HEK293 (cell line): ENCODE data around the gene FNDC1.

Experiments used
- CTCF ChIA-PET: fragments of 350-600 bp; formaldehyde crosslinking; extraction: SDS; loops from one replicate; lab custom pipeline; 2021; ENCODE audit warnings: antibody characterized with exemption; lab: Yijun Ruan, JAX
- POLR2A ChIA-PET: fragments of 300-600 bp; formaldehyde crosslinking; extraction: SDS; loops from one replicate; lab custom pipeline; 2020; ENCODE audit warnings: antibody characterized with exemption, inconsistent platforms; lab: Yijun Ruan, JAX
- H3K27ac ChIP-seq: fragments of 200-500 bp; sonication (Bioruptor generic); 2 replicates; pipeline ENCODE4 v1.5.1; 2014; ENCODE audit warnings: low read depth, low read length, control low read depth, inconsistent platforms; ENCODE audit errors: extremely low read depth
- H3K36me3 ChIP-seq, 2 experiments: fragments of 200-500 bp in 1 of 2; sonication (Bioruptor generic) in 1 of 2; 1 replicate in 1 of 2; 2 replicates in 1 of 2; pipeline ENCODE4 v1.5.1; 2014 to 2017; ENCODE audit warnings: inconsistent platforms in 2 of 2, low read length in 2 of 2; ENCODE audit not compliant: control insufficient read depth in 2 of 2, insufficient read depth in 1 of 2
- H3K4me1 ChIP-seq: fragments of 200-500 bp; sonication (Bioruptor generic); 2 replicates; pipeline ENCODE4 v1.5.1; 2014; ENCODE audit warnings: mild to moderate bottlenecking, low read length, inconsistent platforms; ENCODE audit not compliant: control insufficient read depth, insufficient read depth
- H3K4me3 ChIP-seq: 2 replicates; pipeline ENCODE4 v1.5.1; 2011; ENCODE audit warnings: low read depth, mild to moderate bottlenecking, control low read depth, low read length, moderate library complexity
- H3K9me3 ChIP-seq: fragments of 200-500 bp; sonication (Bioruptor generic); 2 replicates; pipeline ENCODE4 v1.5.1; 2014; ENCODE audit warnings: low read depth, low read length, inconsistent platforms; ENCODE audit not compliant: control insufficient read depth, insufficient read depth
- EGR2 ChIP-seq: fragments of 450-650 bp; formaldehyde crosslinking; IDR thresholded peaks from 2 replicates; pipeline ENCODE4 v1.5.1; 2016; ENCODE audit warnings: low read depth, missing biosample characterization, missing genetic modification characterization
- FEZF1 ChIP-seq: fragments of 450-650 bp; formaldehyde crosslinking; IDR thresholded peaks from 2 replicates; pipeline ENCODE4 v1.5.1; 2016; ENCODE audit warnings: missing biosample characterization, missing genetic modification characterization
- KLF10 ChIP-seq: fragments of 450-650 bp; IDR thresholded peaks from 2 replicates; pipeline ENCODE4 v1.5.1; 2018; ENCODE audit warnings: missing biosample characterization, mild to moderate bottlenecking, missing genetic modification characterization
- ZBTB7A ChIP-seq: fragments of 450-650 bp; formaldehyde crosslinking; IDR thresholded peaks from 2 replicates; pipeline ENCODE4 v1.5.1; 2016; ENCODE audit warnings: low read depth, missing biosample characterization, missing genetic modification characterization
- ZBTB8A ChIP-seq: fragments of 450-650 bp; formaldehyde crosslinking; IDR thresholded peaks from 2 replicates; pipeline ENCODE4 v1.5.1; 2016; ENCODE audit warnings: missing biosample characterization, missing genetic modification characterization
- ZNF157 ChIP-seq: fragments of 450-650 bp; formaldehyde crosslinking; IDR thresholded peaks from 2 replicates; pipeline ENCODE4 v1.5.1; 2016; ENCODE audit warnings: missing biosample characterization, missing genetic modification characterization
- ZNF175 ChIP-seq: fragments of 450-650 bp; formaldehyde crosslinking; IDR thresholded peaks from 2 replicates; pipeline ENCODE4 v1.5.1; 2016; ENCODE audit warnings: missing biosample characterization, missing genetic modification characterization
- ZNF211 ChIP-seq: fragments of 450-650 bp; formaldehyde crosslinking; IDR thresholded peaks from 2 replicates; pipeline ENCODE4 v1.5.1; 2016; ENCODE audit warnings: low read depth, missing biosample characterization, missing genetic modification characterization
- ZNF354C ChIP-seq: fragments of 450-650 bp; formaldehyde crosslinking; IDR thresholded peaks from 2 replicates; pipeline ENCODE4 v1.5.1; 2016; ENCODE audit warnings: missing biosample characterization, missing genetic modification characterization, low read depth, borderline replicate concordance
- ZNF555 ChIP-seq: fragments of 450-650 bp; formaldehyde crosslinking; conservative IDR thresholded peaks from 2 replicates; pipeline ENCODE4 v1.5.1; 2017; ENCODE audit warnings: missing biosample characterization, mild to moderate bottlenecking, missing genetic modification characterization, inconsistent platforms
- ZNF624 ChIP-seq: fragments of 450-650 bp; formaldehyde crosslinking; IDR thresholded peaks from 2 replicates; pipeline ENCODE4 v1.5.1; 2017; ENCODE audit warnings: missing biosample characterization, missing genetic modification characterization
- ZNF654 ChIP-seq: fragments of 450-650 bp; formaldehyde crosslinking; IDR thresholded peaks from 2 replicates; pipeline ENCODE4 v1.5.1; 2016; ENCODE audit warnings: low read depth, missing biosample characterization, missing genetic modification characterization
- ZNF660 ChIP-seq: fragments of 450-650 bp; IDR thresholded peaks from 2 replicates; pipeline ENCODE4 v1.5.1; 2018; ENCODE audit warnings: missing biosample characterization, mild to moderate bottlenecking, missing genetic modification characterization
- ZNF707 ChIP-seq: fragments of 450-650 bp; formaldehyde crosslinking; IDR thresholded peaks from 2 replicates; pipeline ENCODE4 v1.5.1; 2016; ENCODE audit warnings: missing biosample characterization, missing genetic modification characterization
- ZSCAN30 ChIP-seq: fragments of 450-650 bp; IDR thresholded peaks from 2 replicates; pipeline ENCODE4 v1.5.1; 2018; ENCODE audit warnings: missing biosample characterization, mild to moderate bottlenecking, missing genetic modification characterization, moderate library complexity
- TF ChIP-seq, protein P1 (sequence below): fragments of 450-650 bp; formaldehyde crosslinking; IDR thresholded peaks from 2 replicates; pipeline ENCODE4 v1.5.1; 2016; ENCODE audit warnings: missing biosample characterization, missing genetic modification characterization
- TF ChIP-seq, protein P2 (sequence below): fragments of 450-650 bp; formaldehyde crosslinking; IDR thresholded peaks from 2 replicates; pipeline ENCODE4 v1.5.1; 2017; ENCODE audit warnings: missing biosample characterization, mild to moderate bottlenecking, missing genetic modification characterization, moderate library complexity
- TF ChIP-seq, protein P3 (sequence below): fragments of 450-650 bp; formaldehyde crosslinking; IDR thresholded peaks from 2 replicates; pipeline ENCODE4 v1.5.1; 2017; ENCODE audit warnings: missing biosample characterization, missing genetic modification characterization
- TF ChIP-seq, protein P4 (sequence below): fragments of 450-650 bp; formaldehyde crosslinking; IDR thresholded peaks from 2 replicates; pipeline ENCODE4 v1.5.1; 2016; ENCODE audit warnings: missing biosample characterization, missing genetic modification characterization
- TF ChIP-seq, protein P5 (sequence below): fragments of 450-650 bp; formaldehyde crosslinking; IDR thresholded peaks from 2 replicates; pipeline ENCODE4 v1.5.1; 2016; ENCODE audit warnings: missing biosample characterization, missing genetic modification characterization

The FNDC1 gene

DNA sequence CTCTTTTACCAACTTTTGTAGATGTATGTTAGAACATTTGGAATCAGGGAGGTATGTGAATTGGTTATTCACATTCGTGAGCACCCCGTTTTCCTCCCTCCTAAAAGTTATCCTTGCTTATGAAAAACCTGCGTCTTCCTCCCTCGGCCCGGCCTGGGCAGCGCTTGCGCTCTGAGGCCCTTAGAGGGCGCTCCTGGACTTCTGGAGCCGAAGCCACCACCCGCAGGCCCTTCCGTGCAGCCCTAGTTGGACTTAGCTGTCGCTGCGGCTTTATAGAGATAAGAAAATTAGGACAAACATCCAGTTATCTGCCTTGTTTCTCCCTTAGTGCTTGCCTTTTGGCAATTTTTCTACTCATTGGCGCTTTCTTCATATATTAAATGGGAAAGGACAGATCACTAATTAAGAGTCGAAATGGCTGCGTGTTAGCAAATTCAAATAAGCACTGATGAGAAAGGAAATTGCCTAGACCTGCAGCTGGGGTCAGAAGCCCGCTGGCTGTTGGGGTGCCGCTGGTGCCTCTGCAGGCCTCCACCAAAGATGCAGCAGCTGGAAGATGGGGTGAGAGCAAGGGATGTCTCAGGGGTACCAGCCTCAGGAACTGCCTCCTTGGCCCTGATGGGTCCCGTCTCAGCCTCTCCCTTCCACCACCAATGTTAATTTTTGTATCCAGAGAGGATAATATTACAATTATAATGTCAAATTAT, 5.2 kb downstream of the FNDC1 start (continued):
- TF ChIP-seq, protein P1, sequence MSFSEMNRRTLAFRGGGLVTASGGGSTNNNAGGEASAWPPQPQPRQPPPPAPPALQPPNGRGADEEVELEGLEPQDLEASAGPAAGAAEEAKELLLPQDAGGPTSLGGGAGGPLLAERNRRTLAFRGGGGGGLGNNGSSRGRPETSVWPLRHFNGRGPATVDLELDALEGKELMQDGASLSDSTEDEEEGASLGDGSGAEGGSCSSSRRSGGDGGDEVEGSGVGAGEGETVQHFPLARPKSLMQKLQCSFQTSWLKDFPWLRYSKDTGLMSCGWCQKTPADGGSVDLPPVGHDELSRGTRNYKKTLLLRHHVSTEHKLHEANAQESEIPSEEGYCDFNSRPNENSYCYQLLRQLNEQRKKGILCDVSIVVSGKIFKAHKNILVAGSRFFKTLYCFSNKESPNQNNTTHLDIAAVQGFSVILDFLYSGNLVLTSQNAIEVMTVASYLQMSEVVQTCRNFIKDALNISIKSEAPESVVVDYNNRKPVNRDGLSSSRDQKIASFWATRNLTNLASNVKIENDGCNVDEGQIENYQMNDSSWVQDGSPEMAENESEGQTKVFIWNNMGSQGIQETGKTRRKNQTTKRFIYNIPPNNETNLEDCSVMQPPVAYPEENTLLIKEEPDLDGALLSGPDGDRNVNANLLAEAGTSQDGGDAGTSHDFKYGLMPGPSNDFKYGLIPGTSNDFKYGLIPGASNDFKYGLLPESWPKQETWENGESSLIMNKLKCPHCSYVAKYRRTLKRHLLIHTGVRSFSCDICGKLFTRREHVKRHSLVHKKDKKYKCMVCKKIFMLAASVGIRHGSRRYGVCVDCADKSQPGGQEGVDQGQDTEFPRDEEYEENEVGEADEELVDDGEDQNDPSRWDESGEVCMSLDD (tag by site-specific recombination) = no peak
- peak; percentile 94 for TF ChIP-seq ZNF654 (tag by site-specific recombination)
- TF ChIP-seq FEZF1 = 0 out of 2 replicates have a peak, but pooled peaks have one; percentile 17
- TF ChIP-seq ZNF354C (tag by site-specific recombination) = no peak
- peak; percentile 56; the same call in 1 of the 2 replicates for TF ChIP-seq ZSCAN30 (tag by site-specific recombination)
- TF ChIP-seq, protein P2, sequence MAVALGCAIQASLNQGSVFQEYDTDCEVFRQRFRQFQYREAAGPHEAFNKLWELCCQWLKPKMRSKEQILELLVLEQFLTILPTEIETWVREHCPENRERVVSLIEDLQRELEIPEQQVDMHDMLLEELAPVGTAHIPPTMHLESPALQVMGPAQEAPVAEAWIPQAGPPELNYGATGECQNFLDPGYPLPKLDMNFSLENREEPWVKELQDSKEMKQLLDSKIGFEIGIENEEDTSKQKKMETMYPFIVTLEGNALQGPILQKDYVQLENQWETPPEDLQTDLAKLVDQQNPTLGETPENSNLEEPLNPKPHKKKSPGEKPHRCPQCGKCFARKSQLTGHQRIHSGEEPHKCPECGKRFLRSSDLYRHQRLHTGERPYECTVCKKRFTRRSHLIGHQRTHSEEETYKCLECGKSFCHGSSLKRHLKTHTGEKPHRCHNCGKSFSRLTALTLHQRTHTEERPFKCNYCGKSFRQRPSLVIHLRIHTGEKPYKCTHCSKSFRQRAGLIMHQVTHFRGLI (tag by site-specific recombination) = peak; percentile 24; the same call in 1 of the 2 replicates
- 0 out of 2 replicates have a peak, but pooled peaks have one; percentile 21 for TF ChIP-seq ZBTB8A
- TF ChIP-seq ZBTB7A (tag by site-specific recombination) = no peak
- TF ChIP-seq ZNF157 (tag by site-specific recombination) = no peak
- TF ChIP-seq ZNF660 (tag by site-specific recombination) = 0 out of 2 replicates have a peak, but pooled peaks have one; percentile 36
- no peak for TF ChIP-seq KLF10 (tag by site-specific recombination)
- TF ChIP-seq, all 188 proteins: peak for 11

DNA sequence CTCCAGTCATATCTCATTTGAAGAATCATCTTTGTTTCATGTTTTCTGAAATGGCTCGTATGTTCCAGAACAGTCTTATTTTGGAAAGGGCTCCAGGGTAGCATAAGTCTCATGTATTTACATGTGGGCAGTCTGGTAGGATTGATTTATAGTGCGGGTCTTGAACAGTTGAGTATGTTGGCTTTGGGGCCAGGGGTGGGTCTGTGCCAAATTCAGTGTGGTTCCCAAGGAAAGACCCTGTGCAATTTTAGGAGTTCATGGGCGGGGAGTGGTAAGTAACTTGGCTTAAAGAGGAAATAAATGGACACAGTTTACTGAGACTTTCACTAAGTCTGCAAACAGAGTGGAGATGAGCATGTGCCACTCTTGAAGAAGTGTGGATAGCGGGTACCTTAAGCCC, 7.7 kb downstream of the FNDC1 start:
- Histone ChIP-seq H3K4me3 (no peak overlapping the region), H3K9me3 (no peaks in the 10 kb centered on the region), H3K27ac (no peak overlapping the region), H3K36me3 (no peaks in the 10 kb centered on the region), H3K4me1 (no peaks in the 10 kb centered on the region)
- TF ChIP-seq, protein P3, sequence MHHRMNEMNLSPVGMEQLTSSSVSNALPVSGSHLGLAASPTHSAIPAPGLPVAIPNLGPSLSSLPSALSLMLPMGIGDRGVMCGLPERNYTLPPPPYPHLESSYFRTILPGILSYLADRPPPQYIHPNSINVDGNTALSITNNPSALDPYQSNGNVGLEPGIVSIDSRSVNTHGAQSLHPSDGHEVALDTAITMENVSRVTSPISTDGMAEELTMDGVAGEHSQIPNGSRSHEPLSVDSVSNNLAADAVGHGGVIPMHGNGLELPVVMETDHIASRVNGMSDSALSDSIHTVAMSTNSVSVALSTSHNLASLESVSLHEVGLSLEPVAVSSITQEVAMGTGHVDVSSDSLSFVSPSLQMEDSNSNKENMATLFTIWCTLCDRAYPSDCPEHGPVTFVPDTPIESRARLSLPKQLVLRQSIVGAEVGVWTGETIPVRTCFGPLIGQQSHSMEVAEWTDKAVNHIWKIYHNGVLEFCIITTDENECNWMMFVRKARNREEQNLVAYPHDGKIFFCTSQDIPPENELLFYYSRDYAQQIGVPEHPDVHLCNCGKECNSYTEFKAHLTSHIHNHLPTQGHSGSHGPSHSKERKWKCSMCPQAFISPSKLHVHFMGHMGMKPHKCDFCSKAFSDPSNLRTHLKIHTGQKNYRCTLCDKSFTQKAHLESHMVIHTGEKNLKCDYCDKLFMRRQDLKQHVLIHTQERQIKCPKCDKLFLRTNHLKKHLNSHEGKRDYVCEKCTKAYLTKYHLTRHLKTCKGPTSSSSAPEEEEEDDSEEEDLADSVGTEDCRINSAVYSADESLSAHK (tag by site-specific recombination) = no peak
- ChIA-PET CTCF (interaction anchor here (0.7 to 8.1 kb wide), 4 partner anchors 76 to 478 kb away, joined by 3 to 130 read pairs (median 7); no protein-coding TSS in a partner anchor), POLR2A (no interaction called here)

DNA sequence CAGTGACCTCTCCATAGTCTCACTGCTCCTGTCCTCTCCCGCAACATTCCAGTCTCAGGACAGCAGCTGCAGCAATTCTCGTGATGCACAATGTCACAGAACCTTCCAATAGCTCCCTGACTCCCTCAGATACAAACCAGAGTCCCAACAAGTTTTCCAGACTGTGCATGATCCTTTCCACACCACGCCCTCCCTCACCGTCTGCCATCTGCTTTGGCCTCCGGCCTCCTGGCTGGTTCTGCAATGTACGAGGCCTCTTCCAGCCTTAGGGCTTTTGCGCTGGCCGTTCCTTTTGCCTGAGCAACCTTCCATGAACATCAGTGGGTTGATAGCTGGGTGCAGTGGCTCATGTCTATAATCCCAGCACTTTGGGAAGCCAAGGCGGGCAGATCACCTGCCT, 9.6 kb downstream of the FNDC1 start:
- Histone ChIP-seq H3K36me3 (no peaks in the 10 kb centered on the region), H3K9me3 (no peaks in the 10 kb centered on the region), H3K4me1 (no peaks in the 10 kb centered on the region), H3K4me3 (no peak overlapping the region), H3K27ac (no peak overlapping the region)
- ChIA-PET CTCF (interaction anchor here (0.6 to 1.3 kb wide), 6 partner anchors 11 to 504 kb away, joined by 3 to 7 read pairs (median 3); no protein-coding TSS in a partner anchor), POLR2A (no interaction called here)
- TF ChIP-seq, protein P4, sequence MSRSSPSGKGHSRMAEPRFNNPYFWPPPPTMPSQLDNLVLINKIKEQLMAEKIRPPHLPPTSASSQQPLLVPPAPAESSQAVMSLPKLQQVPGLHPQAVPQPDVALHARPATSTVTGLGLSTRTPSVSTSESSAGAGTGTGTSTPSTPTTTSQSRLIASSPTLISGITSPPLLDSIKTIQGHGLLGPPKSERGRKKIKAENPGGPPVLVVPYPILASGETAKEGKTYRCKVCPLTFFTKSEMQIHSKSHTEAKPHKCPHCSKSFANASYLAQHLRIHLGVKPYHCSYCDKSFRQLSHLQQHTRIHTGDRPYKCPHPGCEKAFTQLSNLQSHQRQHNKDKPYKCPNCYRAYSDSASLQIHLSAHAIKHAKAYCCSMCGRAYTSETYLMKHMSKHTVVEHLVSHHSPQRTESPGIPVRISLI = no peak
- TF ChIP-seq EGR2 (no peak), ZNF175 (tag by site-specific recombination) (no peak), ZNF654 (tag by site-specific recombination) (no peak), ZNF624 (no peak), ZNF555 (tag by site-specific recombination) (no peak), ZNF707 (tag by site-specific recombination) (no peak), ZNF211 (tag by site-specific recombination) (no peak)
- TF ChIP-seq, protein P5, sequence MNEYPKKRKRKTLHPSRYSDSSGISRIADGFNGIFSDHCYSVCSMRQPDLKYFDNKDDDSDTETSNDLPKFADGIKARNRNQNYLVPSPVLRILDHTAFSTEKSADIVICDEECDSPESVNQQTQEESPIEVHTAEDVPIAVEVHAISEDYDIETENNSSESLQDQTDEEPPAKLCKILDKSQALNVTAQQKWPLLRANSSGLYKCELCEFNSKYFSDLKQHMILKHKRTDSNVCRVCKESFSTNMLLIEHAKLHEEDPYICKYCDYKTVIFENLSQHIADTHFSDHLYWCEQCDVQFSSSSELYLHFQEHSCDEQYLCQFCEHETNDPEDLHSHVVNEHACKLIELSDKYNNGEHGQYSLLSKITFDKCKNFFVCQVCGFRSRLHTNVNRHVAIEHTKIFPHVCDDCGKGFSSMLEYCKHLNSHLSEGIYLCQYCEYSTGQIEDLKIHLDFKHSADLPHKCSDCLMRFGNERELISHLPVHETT (tag by site-specific recombination) = no peak
